Thyroid gland (tissue), 4 donors: ENCODE data around the gene EFNB3. TPM values are rescaled to one million over a fixed set of nuclear protein-coding genes. Genes with fewer than 3 reads are reported as not detected.

ENCODE experiments used
- DNase-seq, 2 donors: peaks; one replicate each; pipeline ENCODE4 v3.0.0-alpha.2; 2019
- H3K27ac ChIP-seq, 3 donors: fragments of 200-600 bp; sonication (generic); 1 replicate in 2 of 3; 2 replicates in 1 of 3; pipeline ENCODE4 v1.5.1; 2016 to 2019; ENCODE audit warnings: mild to moderate bottlenecking in 1 of 3, moderate library complexity in 1 of 3
- H3K27me3 ChIP-seq: fragments of 200-600 bp; sonication (generic); one replicate; pipeline ENCODE4 v1.5.1; 2019
- H3K36me3 ChIP-seq, 2 donors: fragments of 200-600 bp; sonication (generic); one replicate each; pipeline ENCODE4 v1.5.1; 2016 to 2019
- H3K4me1 ChIP-seq, 2 donors: fragments of 200-600 bp; sonication (generic); one replicate each; pipeline ENCODE4 v1.5.1; 2017 to 2019
- H3K4me3 ChIP-seq, 3 donors: fragments of 200-600 bp; sonication (generic); replicated peaks in 1 of 3; 1 replicate in 2 of 3; 2 replicates in 1 of 3; pipeline ENCODE4 v1.5.1; 2016; ENCODE audit warnings: mild to moderate bottlenecking in 1 of 3
- H3K9me3 ChIP-seq: fragments of 200-600 bp; sonication (generic); one replicate; pipeline ENCODE4 v1.5.1; 2017
- POLR2A ChIP-seq, 2 donors: fragments of 450-650 bp; IDR thresholded peaks; one replicate each; pipeline ENCODE4 v1.6.1; 2017; ENCODE audit warnings: antibody characterized with exemption in 2 of 2, mild to moderate bottlenecking in 2 of 2, moderate library complexity in 1 of 2
- WGBS, 2 donors: methylation state at CpG; one replicate each; pipeline ENCODE4 v1.1.5; 2017; 5-methylcytosine and 5-hydroxymethylcytosine counted together
- intact Hi-C: fragments of 100-400 bp; cut with DNase I; formaldehyde crosslinking; loops from one replicate; pipeline ENCODE4 v1.15.1; 2023
- total RNA-seq, 4 donors: library from RNA; depleted of rRNA; stranded (reverse); fragments of >200 nt; gene quantifications; one replicate each; pipeline ENCODE4 v1.2.3, GENCODE V29; 2016
- TF ChIP-seq, protein P1 (sequence below), 6 experiments: fragments of 200-600 bp in 3 of 6; fragments of 450-650 bp in 3 of 6; sonication (generic) in 3 of 6; IDR thresholded peaks; one replicate each; pipeline ENCODE4 v1.5.1; 2016 to 2019; ENCODE audit warnings: antibody characterized with exemption in 6 of 6, mild to moderate bottlenecking in 2 of 6, inconsistent platforms in 1 of 6, moderate library complexity in 1 of 6

EFNB3 gene
- total RNA-seq, 4 donors from 2014 or later = 0.27 to 0.38 (median 0.33) TPM; not detected in 1

GRCh38 chr17:7687908-7688807 is 16.8 kb upstream of the EFNB3 start, which contains the start of gene WRAP53:
TSS of gene WRAP53 (plus strand) at chr17:7688477. CDS start at chr17:7688649, 172 bp downstream.
- intact Hi-C loops = loop anchor here (5.0 kb wide), 2 partner anchors 56 to 116 kb away; partner anchors contain the start of gene SHBG
- no peaks in the 10 kb centered on the region for H3K9me3 ChIP-seq
- no peaks in the 10 kb centered on the region for H3K27me3 ChIP-seq
- WGBS, 2 donors = 0 to 1% methylated on average over 30 to 44 of the region's 51 CpGs
- H3K4me1 ChIP-seq = peaks cover 21% of the 10 kb centered on the region in 2 donors
- H3K4me3 ChIP-seq = peak within 1 kb of the TSS; percentile 88 to 96 (median 89)
- peak; percentile 99 for DNase-seq
- no peaks in the 10 kb centered on the region for H3K36me3 ChIP-seq
- peak within 1 kb of the TSS; percentile 89 to 99 (median 97) for H3K27ac ChIP-seq
- TF ChIP-seq, protein P1, sequence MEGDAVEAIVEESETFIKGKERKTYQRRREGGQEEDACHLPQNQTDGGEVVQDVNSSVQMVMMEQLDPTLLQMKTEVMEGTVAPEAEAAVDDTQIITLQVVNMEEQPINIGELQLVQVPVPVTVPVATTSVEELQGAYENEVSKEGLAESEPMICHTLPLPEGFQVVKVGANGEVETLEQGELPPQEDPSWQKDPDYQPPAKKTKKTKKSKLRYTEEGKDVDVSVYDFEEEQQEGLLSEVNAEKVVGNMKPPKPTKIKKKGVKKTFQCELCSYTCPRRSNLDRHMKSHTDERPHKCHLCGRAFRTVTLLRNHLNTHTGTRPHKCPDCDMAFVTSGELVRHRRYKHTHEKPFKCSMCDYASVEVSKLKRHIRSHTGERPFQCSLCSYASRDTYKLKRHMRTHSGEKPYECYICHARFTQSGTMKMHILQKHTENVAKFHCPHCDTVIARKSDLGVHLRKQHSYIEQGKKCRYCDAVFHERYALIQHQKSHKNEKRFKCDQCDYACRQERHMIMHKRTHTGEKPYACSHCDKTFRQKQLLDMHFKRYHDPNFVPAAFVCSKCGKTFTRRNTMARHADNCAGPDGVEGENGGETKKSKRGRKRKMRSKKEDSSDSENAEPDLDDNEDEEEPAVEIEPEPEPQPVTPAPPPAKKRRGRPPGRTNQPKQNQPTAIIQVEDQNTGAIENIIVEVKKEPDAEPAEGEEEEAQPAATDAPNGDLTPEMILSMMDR (IDR thresholded peaks at IDR 0.05) = peak; percentile 92 to 99 (median 99)
- peak in 1 of 2 donors; percentile 46 for TF ChIP-seq POLR2A (IDR thresholded peaks at IDR 0.05)

GRCh38 chr17:7688808-7689316 is 16.1 kb upstream of the EFNB3 start:
- intact Hi-C loops = loop anchor here (5.0 kb wide), 2 partner anchors 57 to 117 kb away; partner anchors contain the start of gene SHBG
- WGBS, 2 donors = 10 to 17% methylated on average over 13 of the region's 13 CpGs
- peaks cover 21% of the 10 kb centered on the region in 2 donors for H3K4me1 ChIP-seq
- H3K27ac ChIP-seq = peak overlapping the region in 2 of 3 donors; percentile 32 to 37
- no peak for DNase-seq
- TF ChIP-seq, protein P1 (IDR thresholded peaks at IDR 0.05) = no peak
- no peak for TF ChIP-seq POLR2A (IDR thresholded peaks at IDR 0.05)
- no peaks in the 10 kb centered on the region for H3K36me3 ChIP-seq
- H3K4me3 ChIP-seq = peak overlapping the region; percentile 1 to 44 (median 22)
- H3K9me3 ChIP-seq = no peaks in the 10 kb centered on the region
- H3K27me3 ChIP-seq = no peaks in the 10 kb centered on the region

- no peak for DNase-seq
- no peak overlapping the region for H3K27ac ChIP-seq
- TF ChIP-seq, protein P1 (IDR thresholded peaks at IDR 0.05) = no peak
- no peak for TF ChIP-seq POLR2A (IDR thresholded peaks at IDR 0.05)
- no peaks in the 10 kb centered on the region for H3K36me3 ChIP-seq
- intact Hi-C loops = no loop called here
- no peaks in the 10 kb centered on the region for H3K9me3 ChIP-seq
- H3K27me3 ChIP-seq = no peaks in the 10 kb centered on the region
- H3K4me1 ChIP-seq = no peaks in the 10 kb centered on the region
- 93 to 97% methylated on average over 10 of the region's 10 CpGs for WGBS, 2 donors
- no peak overlapping the region for H3K4me3 ChIP-seq
Measured at GRCh38 chr17:7695586-7695985, 9.4 kb upstream of the EFNB3 start.

DNA sequence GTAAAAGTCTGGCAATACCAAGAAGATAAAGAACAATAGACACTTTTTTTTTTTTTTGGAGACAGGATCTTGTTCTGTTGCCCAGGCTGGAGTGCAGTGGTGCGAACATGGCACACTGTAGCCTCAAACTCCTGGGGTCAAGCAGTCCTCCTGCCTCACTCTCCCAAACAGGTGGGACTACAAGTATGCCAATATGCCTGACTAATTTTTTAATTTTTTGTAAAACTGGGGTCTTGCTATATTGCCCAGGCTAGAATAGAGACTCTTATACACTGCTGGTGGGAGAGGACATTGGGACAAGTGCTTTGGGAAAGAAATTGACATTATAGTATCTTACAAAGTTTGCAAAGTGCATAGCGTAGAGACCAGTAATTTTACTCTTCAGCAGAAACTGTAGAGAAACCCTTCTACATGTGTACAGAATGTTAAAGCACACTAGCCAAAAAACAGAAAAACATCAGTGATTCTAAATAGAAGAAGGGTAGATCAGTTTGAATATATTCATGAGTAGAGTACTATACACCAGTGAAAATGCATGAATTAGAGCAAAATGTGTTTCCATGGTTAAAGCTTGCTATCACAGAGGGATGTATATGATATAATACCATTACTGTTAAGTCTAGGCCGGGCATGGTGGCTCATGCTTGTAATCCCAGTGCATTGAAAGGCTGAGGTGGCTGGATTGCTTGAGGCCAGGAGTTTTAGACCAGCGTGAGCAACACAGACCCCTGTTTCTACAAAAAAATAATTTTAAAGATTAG is 7.0 kb upstream of the EFNB3 start:
- H3K4me3 ChIP-seq = no peak overlapping the region
- H3K27ac ChIP-seq = no peak overlapping the region
- no peaks in the 10 kb centered on the region for H3K4me1 ChIP-seq
- H3K9me3 ChIP-seq = no peaks in the 10 kb centered on the region
- intact Hi-C loops = no loop called here
- WGBS, 2 donors = 94 to 98% methylated on average over 4 of the region's 4 CpGs
- DNase-seq = no peak
- peaks cover 0 to 4% of the 10 kb centered on the region in 2 donors for H3K36me3 ChIP-seq
- TF ChIP-seq, protein P1 (IDR thresholded peaks at IDR 0.05) = no peak
- no peak for TF ChIP-seq POLR2A (IDR thresholded peaks at IDR 0.05)
- no peaks in the 10 kb centered on the region for H3K27me3 ChIP-seq
